Measurements from ENCODE around the gene FITM2. TPM values are rescaled to one million over a fixed set of nuclear protein-coding genes. Genes with fewer than 3 reads are reported as not detected.

The FITM2 gene
- total and polyA plus RNA-seq, 10 of the 15 experiments (the other 5 are each of a cell fraction or from before 2014, with no cell fraction given), result 0.46 to 1.9 (median 1.6) TPM

DNA sequence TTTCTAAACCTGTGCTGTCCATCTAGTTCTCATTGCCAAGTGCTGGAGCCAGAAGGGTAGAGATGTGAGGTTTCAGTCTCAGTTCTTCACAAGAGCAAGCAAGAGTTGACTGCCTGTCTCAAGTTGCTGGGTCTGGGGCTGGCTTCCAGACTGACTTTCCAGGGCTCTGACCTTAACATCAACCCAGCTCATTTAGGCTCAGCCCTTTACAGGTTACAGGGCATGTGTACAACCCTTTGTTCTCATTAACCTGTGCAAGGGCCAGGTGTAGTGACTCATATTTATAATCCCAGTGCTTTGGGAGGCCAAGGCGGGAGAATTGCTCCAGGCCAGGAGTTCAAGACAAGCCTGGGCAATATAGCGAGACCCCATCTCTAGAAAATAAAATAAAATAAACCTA is 30.6 kb downstream of the FITM2 start (continued):
- TF ChIP-seq PRDM15 (CRISPR knock-in tag; IDR thresholded peaks at IDR 0.05) (no peak), POLR2AphosphoS2 (IDR thresholded peaks at IDR 0.05; ENCODE audit: low read depth, low read length) (no peak)

GRCh38 chr20:44279228-44279627 is 31.8 kb downstream of the FITM2 start:
- in situ Hi-C loops (cut with MboI), result no loop called here
- ChIA-PET SMC1A (ENCODE audit: uncharacterized antibody, unreplicated experiment) (interaction anchor here (1.5 kb wide), 1 partner anchor 66 kb away, joined by 4 read pairs; no protein-coding TSS in a partner anchor), RAD21 (ENCODE audit: unreplicated experiment) (no interaction called here), POLR2A (no interaction called here), CTCF (no interaction called here)
- 39% methylated on average over 11 of the region's 11 CpGs for WGBS (ENCODE audit: insufficient coverage, insufficient replicate concordance, low lambda C conversion rate, missing lambda C conversion rate)
- H3K79me2 ChIP-seq (ENCODE audit: control insufficient read depth, insufficient read depth, low read length), result no peaks in the 10 kb centered on the region
- no peak overlapping the region for H3K4me2 ChIP-seq (ENCODE audit: control insufficient read depth, insufficient read depth)
- no peak for FAIRE-seq
- no TSS peak for BruUV-seq (replicated peaks)
- no peaks in the 10 kb centered on the region for H3K9me3 ChIP-seq (replicated peaks; ENCODE audit: control insufficient read depth, insufficient read depth, low read length)
- no peak for DNase-seq (ENCODE audit: low read depth, low spot score)
- intact Hi-C loops (cut with micrococcal nuclease; ENCODE audit: unreplicated experiment), result no loop called here
- no peaks in the 10 kb centered on the region for H3K36me3 ChIP-seq (ENCODE audit: control insufficient read depth in 2 of 2, insufficient read depth in 2 of 2, low read length in 1 of 2)
- ATAC-seq, result no peak
- H3K27me3 ChIP-seq (replicated peaks in 1 of 2; ENCODE audit: control insufficient read depth in 2 of 2, insufficient read depth in 2 of 2, low read length in 1 of 2), result no peaks in the 10 kb centered on the region; a peak in 1 of 4 replicates
- no peak overlapping the region for H2AFZ ChIP-seq (ENCODE audit: control insufficient read depth, low read depth, low read length)
- no peaks in the 10 kb centered on the region for H4K20me1 ChIP-seq (ENCODE audit: control insufficient read depth, insufficient read depth)
- H3K9ac ChIP-seq (ENCODE audit: control insufficient read depth, insufficient read depth, low read length), result no peak overlapping the region
- no peaks in the 10 kb centered on the region; the same call in 1 of the 2 replicates for H3K4me1 ChIP-seq (ENCODE audit: control insufficient read depth, insufficient read depth, low read length)
- H3K27ac ChIP-seq (ENCODE audit: control insufficient read depth, insufficient read depth), result no peak overlapping the region
- H3K4me3 ChIP-seq, result no peak overlapping the region
- TF ChIP-seq TARDBP (IDR thresholded peaks at IDR 0.05; ENCODE audit: borderline replicate concordance), result no peak
- TF ChIP-seq GATAD2B (conservative IDR thresholded peaks at IDR 0.05; ENCODE audit: low read depth), result no peak
- TF ChIP-seq GABPA (IDR thresholded peaks at IDR 0.05; ENCODE audit: low read depth), result no peak
- TF ChIP-seq RELB (IDR thresholded peaks at IDR 0.05; ENCODE audit: low read depth), result no peak
- TF ChIP-seq, protein P1, sequence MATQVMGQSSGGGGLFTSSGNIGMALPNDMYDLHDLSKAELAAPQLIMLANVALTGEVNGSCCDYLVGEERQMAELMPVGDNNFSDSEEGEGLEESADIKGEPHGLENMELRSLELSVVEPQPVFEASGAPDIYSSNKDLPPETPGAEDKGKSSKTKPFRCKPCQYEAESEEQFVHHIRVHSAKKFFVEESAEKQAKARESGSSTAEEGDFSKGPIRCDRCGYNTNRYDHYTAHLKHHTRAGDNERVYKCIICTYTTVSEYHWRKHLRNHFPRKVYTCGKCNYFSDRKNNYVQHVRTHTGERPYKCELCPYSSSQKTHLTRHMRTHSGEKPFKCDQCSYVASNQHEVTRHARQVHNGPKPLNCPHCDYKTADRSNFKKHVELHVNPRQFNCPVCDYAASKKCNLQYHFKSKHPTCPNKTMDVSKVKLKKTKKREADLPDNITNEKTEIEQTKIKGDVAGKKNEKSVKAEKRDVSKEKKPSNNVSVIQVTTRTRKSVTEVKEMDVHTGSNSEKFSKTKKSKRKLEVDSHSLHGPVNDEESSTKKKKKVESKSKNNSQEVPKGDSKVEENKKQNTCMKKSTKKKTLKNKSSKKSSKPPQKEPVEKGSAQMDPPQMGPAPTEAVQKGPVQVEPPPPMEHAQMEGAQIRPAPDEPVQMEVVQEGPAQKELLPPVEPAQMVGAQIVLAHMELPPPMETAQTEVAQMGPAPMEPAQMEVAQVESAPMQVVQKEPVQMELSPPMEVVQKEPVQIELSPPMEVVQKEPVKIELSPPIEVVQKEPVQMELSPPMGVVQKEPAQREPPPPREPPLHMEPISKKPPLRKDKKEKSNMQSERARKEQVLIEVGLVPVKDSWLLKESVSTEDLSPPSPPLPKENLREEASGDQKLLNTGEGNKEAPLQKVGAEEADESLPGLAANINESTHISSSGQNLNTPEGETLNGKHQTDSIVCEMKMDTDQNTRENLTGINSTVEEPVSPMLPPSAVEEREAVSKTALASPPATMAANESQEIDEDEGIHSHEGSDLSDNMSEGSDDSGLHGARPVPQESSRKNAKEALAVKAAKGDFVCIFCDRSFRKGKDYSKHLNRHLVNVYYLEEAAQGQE (IDR thresholded peaks at IDR 0.05; ENCODE audit: low read depth, low read length), result no peak
- no peak for TF ChIP-seq KLF5 (IDR thresholded peaks at IDR 0.05; ENCODE audit: partially characterized antibody)
- no peak for TF ChIP-seq RUNX3 (IDR thresholded peaks at IDR 0.05; ENCODE audit: low read length)
- TF ChIP-seq ZZZ3 (IDR thresholded peaks at IDR 0.05; ENCODE audit: control insufficient read depth, insufficient read length, low read depth), result no peak
- no peak for TF ChIP-seq SKIL (IDR thresholded peaks at IDR 0.05; ENCODE audit: low read depth, poor library complexity, severe bottlenecking)
- no peak for TF ChIP-seq PML (IDR thresholded peaks at IDR 0.05; ENCODE audit: low read length)
- no peak for TF ChIP-seq ZNF24 (IDR thresholded peaks at IDR 0.05)

Measured in GM12878 (cell line).